NCI-H82 treated with DMSO at 0.1 percent for 48 hours (cell line): ENCODE results near the gene NEURL3.
A peak's percentile ranks its signal among the peaks of the same experiment; 100 is the strongest.

Source experiments
- DNase-seq: peaks from one replicate; lab custom pipeline; 2025; ENCODE audit not compliant: unreplicated experiment; lab: John Stamatoyannopoulos, UW

Gene NEURL3

GRCh38 chr2:96540136-96540535 lies 35.0 kb upstream of the NEURL3 start:
- no peak for DNase-seq

GRCh38 chr2:96539215-96539920 lies 34.2 kb upstream of the NEURL3 start:
- no peak for DNase-seq

- no peak for DNase-seq
Observed at GRCh38 chr2:96538487-96539214, 33.5 kb upstream of the NEURL3 start.

- no peak for DNase-seq
Observed at GRCh38 chr2:96537734-96538486, 32.8 kb upstream of the NEURL3 start.

GRCh38 chr2:96537066-96537733 lies 32.0 kb upstream of the NEURL3 start:
- DNase-seq: no peak

- peak; percentile 66 for DNase-seq
Observed at GRCh38 chr2:96536445-96537065, 31.4 kb upstream of the NEURL3 start, which contains the start of gene ARID5A. TSS of gene ARID5A (plus strand) at chr2:96536752. CDS start at chr2:96536827, 75 bp downstream.

- DNase-seq: no peak
Observed at GRCh38 chr2:96535331-96535730, 30.2 kb upstream of the NEURL3 start.

GRCh38 chr2:96534701-96535181 lies 29.6 kb upstream of the NEURL3 start:
- DNase-seq: no peak

- no peak for DNase-seq
Observed at GRCh38 chr2:96534141-96534540, 29.0 kb upstream of the NEURL3 start.

- no peak for DNase-seq
Observed at GRCh38 chr2:96533292-96534073, 28.3 kb upstream of the NEURL3 start.

- DNase-seq: no peak
Observed at GRCh38 chr2:96532641-96533291, 27.6 kb upstream of the NEURL3 start.

GRCh38 chr2:96531872-96532505 lies 26.8 kb upstream of the NEURL3 start:
- peak; percentile 99 for DNase-seq

GRCh38 chr2:96531366-96531765 lies 26.2 kb upstream of the NEURL3 start:
- no peak for DNase-seq

- no peak for DNase-seq
Observed at GRCh38 chr2:96530474-96531357, 25.6 kb upstream of the NEURL3 start.

- DNase-seq: no peak
Observed at GRCh38 chr2:96530144-96530430, 24.9 kb upstream of the NEURL3 start.

- no peak for DNase-seq
Observed at GRCh38 chr2:96529376-96530143, 24.4 kb upstream of the NEURL3 start.

GRCh38 chr2:96528700-96529375 lies 23.7 kb upstream of the NEURL3 start:
- no peak for DNase-seq
